Nucleus accumbens (tissue), 56 donors: Measurements from ENCODE around the gene TSGA10IP.
"Not testable (repeated sequence)": the region's sequence is repeated elsewhere in the genome, so short reads cannot be mapped to it uniquely, and the experiment has no call there.

ENCODE experiments used
- DNase-seq, 56 donors: peaks; one replicate each; lab custom pipeline; 2025; lab: John Stamatoyannopoulos, UW

TSGA10IP gene

GRCh38 chr11:65945941-65946558 is 770 bp downstream of the TSGA10IP start:
- DNase-seq = no peak

- DNase-seq = no peak
Measured at GRCh38 chr11:65946655-65947054, 1.4 kb downstream of the TSGA10IP start.

- no peak for DNase-seq
Measured at GRCh38 chr11:65947133-65947532, 1.9 kb downstream of the TSGA10IP start.

- DNase-seq = no peak
Measured at GRCh38 chr11:65947603-65948125, 2.4 kb downstream of the TSGA10IP start.

GRCh38 chr11:65950711-65951110 is 5.4 kb downstream of the TSGA10IP start:
- not testable (repeated sequence) for DNase-seq

- not testable (repeated sequence) for DNase-seq
Measured at GRCh38 chr11:65951641-65952040, 6.4 kb downstream of the TSGA10IP start.

- no peak for DNase-seq
Measured at GRCh38 chr11:65952052-65952521, 6.8 kb downstream of the TSGA10IP start.

GRCh38 chr11:65953471-65953870 is 8.2 kb downstream of the TSGA10IP start:
- no peak for DNase-seq

- DNase-seq = no peak
Measured at GRCh38 chr11:65954771-65955170, 9.5 kb downstream of the TSGA10IP start.

GRCh38 chr11:65958291-65958690 is 13.0 kb downstream of the TSGA10IP start:
- DNase-seq = no peak

GRCh38 chr11:65958774-65959420 is 13.6 kb downstream of the TSGA10IP start:
- DNase-seq = no peak

- peak in 1 of 56 donors; percentile 21 for DNase-seq
Measured at GRCh38 chr11:65960824-65961266, 15.6 kb downstream of the TSGA10IP start.

GRCh38 chr11:65961267-65962140 is 16.2 kb downstream of the TSGA10IP start, which contains the start of gene SART1:
SART1 (plus strand) TSS chr11:65961734; CDS start chr11:65961781, 47 bp downstream.
- DNase-seq = peak; percentile 45 to 98 (median 95)

- no peak for DNase-seq
Measured at GRCh38 chr11:65962141-65962564, 16.9 kb downstream of the TSGA10IP start.

GRCh38 chr11:65964906-65965305 is 19.6 kb downstream of the TSGA10IP start:
- DNase-seq = no peak

GRCh38 chr11:65965986-65966762 is 20.9 kb downstream of the TSGA10IP start:
- DNase-seq = no peak

- DNase-seq = no peak
Measured at GRCh38 chr11:65967329-65967934, 22.2 kb downstream of the TSGA10IP start.

- no peak for DNase-seq
Measured at GRCh38 chr11:65968600-65969482, 23.6 kb downstream of the TSGA10IP start.
